ENCODE data around the gene COL20A1. TPM values are rescaled to one million over a fixed set of nuclear protein-coding genes. Genes with fewer than 3 reads are reported as not detected.

The COL20A1 gene
- total RNA-seq, 1 donor from 2014 or later = not detected

DNA sequence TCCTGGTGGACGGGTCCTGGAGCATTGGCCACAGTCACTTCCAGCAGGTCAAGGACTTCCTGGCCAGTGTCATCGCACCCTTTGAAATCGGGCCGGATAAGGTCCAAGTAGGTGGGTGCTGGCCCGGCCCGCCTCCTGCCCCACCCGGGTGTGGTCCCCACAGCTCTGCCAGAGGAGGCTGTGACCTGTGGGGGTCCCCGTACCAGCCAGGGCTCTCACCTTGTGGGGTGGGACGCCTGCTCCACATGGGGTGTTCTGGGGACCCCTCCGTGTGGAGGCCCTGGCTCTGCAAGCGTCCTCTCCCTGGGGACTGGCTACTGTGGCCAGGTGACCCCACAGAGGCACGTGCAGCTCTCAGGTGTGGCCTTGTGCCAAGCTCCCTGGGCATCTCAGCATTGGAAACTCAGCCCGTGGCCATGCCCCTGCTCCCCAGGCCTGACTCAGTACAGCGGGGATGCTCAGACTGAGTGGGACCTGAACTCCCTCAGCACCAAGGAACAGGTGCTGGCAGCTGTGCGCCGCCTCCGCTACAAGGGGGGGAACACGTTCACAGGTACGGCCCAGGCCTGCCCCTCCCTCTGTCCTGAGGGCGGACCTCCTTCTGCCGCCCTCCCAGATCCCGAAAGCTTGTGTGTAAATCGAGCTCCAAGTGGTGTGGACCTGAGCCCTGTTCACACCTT lies 14.7 kb downstream of the COL20A1 start:
- no peaks in the 10 kb centered on the region for H3K36me3 Mint-ChIP-seq (ENCODE audit: low read depth, unreplicated experiment)
- no peak overlapping the region for H3K4me3 Mint-ChIP-seq (ENCODE audit: unreplicated experiment)
- no peak overlapping the region for H3K27ac Mint-ChIP-seq (ENCODE audit: unreplicated experiment)
- TF ChIP-seq, protein P1, sequence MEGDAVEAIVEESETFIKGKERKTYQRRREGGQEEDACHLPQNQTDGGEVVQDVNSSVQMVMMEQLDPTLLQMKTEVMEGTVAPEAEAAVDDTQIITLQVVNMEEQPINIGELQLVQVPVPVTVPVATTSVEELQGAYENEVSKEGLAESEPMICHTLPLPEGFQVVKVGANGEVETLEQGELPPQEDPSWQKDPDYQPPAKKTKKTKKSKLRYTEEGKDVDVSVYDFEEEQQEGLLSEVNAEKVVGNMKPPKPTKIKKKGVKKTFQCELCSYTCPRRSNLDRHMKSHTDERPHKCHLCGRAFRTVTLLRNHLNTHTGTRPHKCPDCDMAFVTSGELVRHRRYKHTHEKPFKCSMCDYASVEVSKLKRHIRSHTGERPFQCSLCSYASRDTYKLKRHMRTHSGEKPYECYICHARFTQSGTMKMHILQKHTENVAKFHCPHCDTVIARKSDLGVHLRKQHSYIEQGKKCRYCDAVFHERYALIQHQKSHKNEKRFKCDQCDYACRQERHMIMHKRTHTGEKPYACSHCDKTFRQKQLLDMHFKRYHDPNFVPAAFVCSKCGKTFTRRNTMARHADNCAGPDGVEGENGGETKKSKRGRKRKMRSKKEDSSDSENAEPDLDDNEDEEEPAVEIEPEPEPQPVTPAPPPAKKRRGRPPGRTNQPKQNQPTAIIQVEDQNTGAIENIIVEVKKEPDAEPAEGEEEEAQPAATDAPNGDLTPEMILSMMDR (IDR thresholded peaks at IDR 0.05; ENCODE audit: unreplicated experiment) = no peak
- no peaks in the 10 kb centered on the region for H3K9me3 Mint-ChIP-seq (ENCODE audit: unreplicated experiment)
- no peaks in the 10 kb centered on the region for H3K4me1 Mint-ChIP-seq (ENCODE audit: unreplicated experiment)
- peaks cover 9% of the 10 kb centered on the region for H3K27me3 Mint-ChIP-seq (ENCODE audit: unreplicated experiment)
- DNase-seq (ENCODE audit: low spot score) = no peak

DNA sequence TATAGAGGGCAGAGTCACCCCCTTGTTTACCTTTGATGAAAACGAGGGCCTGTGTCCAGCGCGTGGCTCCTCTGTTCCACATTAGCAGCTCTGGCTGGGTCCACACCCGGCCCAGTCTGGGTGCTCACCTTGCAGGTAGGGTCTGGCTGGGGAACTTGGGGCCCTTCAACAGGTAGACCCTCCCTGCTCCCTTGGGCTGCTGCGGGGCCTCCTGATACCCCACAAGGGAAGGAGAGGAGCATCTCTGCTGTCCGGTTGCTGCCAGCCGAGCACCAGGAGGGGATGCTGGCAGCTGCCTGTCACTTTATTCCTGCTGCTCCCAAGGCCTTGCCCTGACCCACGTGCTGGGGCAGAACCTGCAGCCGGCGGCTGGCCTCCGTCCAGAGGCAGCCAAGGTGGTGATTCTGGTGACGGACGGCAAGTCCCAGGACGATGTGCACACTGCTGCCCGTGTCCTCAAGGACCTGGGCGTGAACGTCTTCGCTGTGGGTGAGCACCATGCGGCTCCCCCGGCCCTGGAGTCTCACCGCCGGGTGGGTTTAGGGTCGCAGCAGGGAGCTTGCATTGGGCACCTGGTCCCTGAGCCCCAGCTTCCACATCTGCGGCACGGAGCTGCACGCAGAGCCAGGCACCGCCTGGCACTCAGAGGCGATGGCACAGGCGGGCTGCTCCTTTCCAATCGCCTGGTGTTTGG lies 15.4 kb downstream of the COL20A1 start:
- H3K4me1 Mint-ChIP-seq (ENCODE audit: unreplicated experiment) = no peaks in the 10 kb centered on the region
- no peak overlapping the region for H3K4me3 Mint-ChIP-seq (ENCODE audit: unreplicated experiment)
- H3K27me3 Mint-ChIP-seq (ENCODE audit: unreplicated experiment) = peaks cover 9% of the 10 kb centered on the region
- no peaks in the 10 kb centered on the region for H3K36me3 Mint-ChIP-seq (ENCODE audit: low read depth, unreplicated experiment)
- TF ChIP-seq, protein P1 (IDR thresholded peaks at IDR 0.05; ENCODE audit: unreplicated experiment) = no peak
- H3K27ac Mint-ChIP-seq (ENCODE audit: unreplicated experiment) = no peak overlapping the region
- no peak for DNase-seq (ENCODE audit: low spot score)
- H3K9me3 Mint-ChIP-seq (ENCODE audit: unreplicated experiment) = no peaks in the 10 kb centered on the region

DNA sequence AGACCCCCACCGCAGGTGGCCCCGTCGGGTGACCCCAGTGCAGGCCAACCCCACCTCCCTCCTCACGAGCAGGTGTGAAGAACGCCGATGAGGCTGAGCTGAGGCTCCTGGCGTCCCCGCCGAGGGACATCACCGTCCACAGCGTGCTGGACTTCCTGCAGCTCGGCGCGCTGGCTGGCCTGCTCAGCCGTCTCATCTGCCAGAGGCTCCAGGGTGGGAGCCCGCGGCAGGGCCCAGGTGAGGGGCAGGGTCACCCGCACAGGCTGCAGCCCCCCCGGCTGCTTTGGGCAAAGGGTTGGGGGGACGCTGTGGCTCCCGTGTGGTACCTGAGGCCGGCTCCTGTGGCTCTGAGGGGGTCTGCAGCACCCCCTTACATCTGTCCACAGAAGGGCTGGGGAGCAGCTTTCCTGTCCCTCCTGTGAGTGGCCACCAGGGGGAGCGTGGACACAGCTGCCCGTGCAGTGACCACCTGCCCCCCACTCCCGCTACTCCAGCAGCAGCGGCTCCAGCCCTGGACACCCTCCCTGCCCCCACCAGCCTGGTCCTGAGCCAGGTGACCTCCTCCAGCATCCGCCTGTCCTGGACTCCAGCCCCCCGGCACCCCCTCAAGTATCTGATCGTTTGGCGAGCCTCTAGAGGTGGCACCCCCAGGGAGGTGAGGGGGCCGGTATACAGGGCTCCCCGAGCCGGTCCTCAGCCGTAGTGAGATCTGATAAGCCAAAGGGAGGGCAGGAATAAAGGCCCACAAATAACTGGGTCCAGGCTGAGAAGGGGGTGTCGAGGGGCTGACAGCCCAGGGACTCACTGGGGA lies 16.5 kb downstream of the COL20A1 start:
- DNase-seq (ENCODE audit: low spot score) = peak; percentile 63
- Mint-ChIP-seq H3K27ac (ENCODE audit: unreplicated experiment) (no peak overlapping the region), H3K27me3 (ENCODE audit: unreplicated experiment) (peaks cover 9% of the 10 kb centered on the region), H3K4me3 (ENCODE audit: unreplicated experiment) (no peak overlapping the region), H3K9me3 (ENCODE audit: unreplicated experiment) (no peaks in the 10 kb centered on the region), H3K4me1 (ENCODE audit: unreplicated experiment) (no peaks in the 10 kb centered on the region), H3K36me3 (ENCODE audit: low read depth, unreplicated experiment) (no peaks in the 10 kb centered on the region)
- TF ChIP-seq, protein P1 (IDR thresholded peaks at IDR 0.05; ENCODE audit: unreplicated experiment) = peak; percentile 92

DNA sequence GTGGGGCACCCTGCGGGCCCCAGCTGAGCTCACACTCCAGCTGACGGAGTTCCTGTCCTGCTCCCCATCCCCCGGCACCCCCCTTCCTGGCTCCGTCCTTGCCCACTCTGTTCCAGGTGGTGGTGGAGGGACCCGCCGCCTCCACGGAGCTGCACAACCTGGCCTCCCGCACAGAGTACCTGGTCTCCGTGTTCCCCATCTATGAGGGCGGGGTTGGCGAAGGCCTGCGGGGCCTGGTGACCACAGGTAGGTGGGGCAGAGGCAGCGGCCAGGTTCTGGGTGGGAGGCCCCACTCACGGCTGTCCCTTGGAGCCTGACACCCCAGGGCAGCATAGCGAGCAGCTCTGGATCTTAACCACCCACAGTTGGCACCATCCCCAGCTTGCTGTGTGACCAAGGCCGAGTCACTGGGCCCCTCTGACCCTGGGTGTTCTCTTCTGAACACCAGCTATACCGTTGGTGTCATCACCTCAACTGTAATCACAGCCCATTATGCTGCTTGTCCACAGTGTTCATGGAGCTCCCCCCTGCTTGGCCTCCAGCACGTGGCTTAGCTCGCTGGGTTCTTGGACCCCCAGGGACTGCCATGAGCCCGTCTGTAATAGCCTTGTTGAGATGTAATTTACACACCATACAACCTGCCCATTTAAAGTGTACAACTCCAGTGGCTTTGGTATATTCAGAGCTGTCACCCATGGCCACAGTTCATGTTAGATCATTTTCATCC lies 17.4 kb downstream of the COL20A1 start:
- peaks cover 3% of the 10 kb centered on the region for H3K27me3 Mint-ChIP-seq (ENCODE audit: unreplicated experiment)
- peak overlapping the region; percentile 24 for H3K27ac Mint-ChIP-seq (ENCODE audit: unreplicated experiment)
- DNase-seq (ENCODE audit: low spot score) = no peak
- no peaks in the 10 kb centered on the region for H3K9me3 Mint-ChIP-seq (ENCODE audit: unreplicated experiment)
- H3K4me3 Mint-ChIP-seq (ENCODE audit: unreplicated experiment) = no peak overlapping the region
- no peaks in the 10 kb centered on the region for H3K4me1 Mint-ChIP-seq (ENCODE audit: unreplicated experiment)
- TF ChIP-seq, protein P1 (IDR thresholded peaks at IDR 0.05; ENCODE audit: unreplicated experiment) = no peak
- H3K36me3 Mint-ChIP-seq (ENCODE audit: low read depth, unreplicated experiment) = no peaks in the 10 kb centered on the region
